ENCODE data around the gene SCN5A.

The SCN5A gene

DNA sequence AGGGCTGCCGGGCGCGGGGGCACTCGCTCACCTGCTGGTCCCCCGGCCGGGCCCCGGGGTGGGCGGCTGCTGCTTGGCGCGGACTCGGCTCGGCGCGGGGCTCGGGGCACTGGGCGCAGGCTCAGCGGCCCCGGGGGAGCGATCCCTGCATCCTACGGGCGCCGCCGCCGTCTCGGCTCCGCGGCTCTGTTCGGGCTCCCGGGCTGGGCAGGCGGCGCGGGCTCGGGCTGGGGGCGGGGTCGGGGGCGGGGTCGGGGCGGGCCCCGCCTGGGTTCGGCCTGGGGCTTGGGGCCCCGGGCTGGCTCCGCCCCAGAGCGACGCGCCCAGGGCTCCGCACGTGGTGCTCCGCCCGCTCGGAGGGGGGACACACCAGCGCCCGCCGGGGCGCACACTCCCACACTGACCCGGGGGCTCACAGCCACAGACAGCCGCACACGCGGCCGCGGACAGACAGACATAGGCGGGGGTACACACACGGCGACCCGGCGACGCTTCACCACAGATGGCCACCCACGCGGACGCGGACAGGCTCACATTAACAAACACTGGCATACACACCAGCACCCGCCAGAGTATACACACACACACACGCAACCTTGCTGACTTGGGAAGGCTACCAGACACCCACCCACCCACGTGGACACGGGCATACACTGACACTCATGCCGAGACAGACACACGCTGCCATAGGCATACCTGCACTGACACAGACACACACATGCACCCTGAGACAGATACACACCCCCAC lies at the start of gene SCN5A:
Gene SCN5A, minus strand, starts transcription at position 188 of the 748 bp plus-strand sequence. CDS start 16,380 bp downstream, outside the sequence.
- DNase-seq (ENCODE audit: low read depth, low spot score) = peak; percentile 28

DNA sequence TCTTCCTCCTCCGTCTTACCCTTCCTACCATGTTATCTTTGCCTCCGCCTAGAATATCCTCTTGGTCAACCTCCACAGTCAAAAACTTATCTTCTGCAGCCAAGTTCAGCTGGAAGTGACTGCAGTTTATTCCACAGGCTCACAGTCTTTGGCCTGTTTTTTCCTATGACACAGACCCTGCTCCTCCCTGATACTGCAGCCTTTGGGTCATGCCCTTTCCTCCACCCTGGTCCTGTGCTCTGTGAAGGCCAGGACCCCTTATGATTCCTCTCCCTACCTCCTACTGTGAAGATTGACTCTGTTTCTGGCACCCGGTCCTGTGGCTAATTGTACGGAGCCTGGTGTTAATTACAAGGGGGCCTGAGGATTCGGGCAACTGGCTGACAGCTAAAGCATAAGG lies 49.3 kb upstream of the SCN5A start:
- DNase-seq (ENCODE audit: low read depth, low spot score) = no peak

DNA sequence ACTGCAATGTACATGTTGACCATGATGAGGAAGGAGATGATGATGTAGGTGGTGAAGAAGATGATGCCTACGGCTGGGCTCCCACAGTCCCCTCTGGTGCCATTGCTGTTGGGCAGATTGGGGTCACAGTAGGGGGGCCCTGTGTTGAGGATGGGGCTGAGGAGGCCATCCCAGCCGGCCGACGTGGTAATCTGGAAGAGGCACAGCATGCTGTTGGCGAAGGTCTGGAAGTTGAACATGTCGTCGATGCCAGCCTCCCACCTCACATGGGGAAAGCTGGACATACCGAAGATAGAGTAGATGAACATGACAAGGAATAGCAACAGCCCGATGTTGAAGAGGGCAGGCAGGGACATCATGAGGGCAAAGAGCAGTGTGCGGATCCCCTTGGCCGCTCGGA lies 48.6 kb upstream of the SCN5A start:
- DNase-seq (ENCODE audit: low read depth, low spot score) = no peak

- no peak for DNase-seq (ENCODE audit: low read depth, low spot score)
Measured at GRCh38 chr3:38696034-38696433, 46.5 kb upstream of the SCN5A start.

DNA sequence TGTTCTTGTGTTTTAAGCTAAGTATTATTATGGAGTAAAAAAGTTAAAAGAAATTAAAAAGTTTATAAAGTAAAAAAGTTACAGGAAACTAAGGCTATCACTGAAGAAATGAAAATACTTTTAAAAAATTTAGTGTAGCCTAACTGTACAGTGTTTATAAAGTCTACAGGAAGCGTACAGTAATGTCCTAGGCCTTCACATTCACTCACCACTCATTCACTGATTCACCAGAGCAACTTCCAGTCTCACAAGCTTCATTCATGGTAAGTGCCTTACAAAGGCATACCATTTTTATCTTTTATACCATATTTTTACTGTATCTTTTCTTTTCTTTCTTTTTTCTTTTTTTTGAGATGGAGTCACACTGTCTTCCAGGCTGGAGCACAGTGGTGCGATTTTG lies 40.7 kb upstream of the SCN5A start:
- no peak for DNase-seq (ENCODE audit: low read depth, low spot score)

DNA sequence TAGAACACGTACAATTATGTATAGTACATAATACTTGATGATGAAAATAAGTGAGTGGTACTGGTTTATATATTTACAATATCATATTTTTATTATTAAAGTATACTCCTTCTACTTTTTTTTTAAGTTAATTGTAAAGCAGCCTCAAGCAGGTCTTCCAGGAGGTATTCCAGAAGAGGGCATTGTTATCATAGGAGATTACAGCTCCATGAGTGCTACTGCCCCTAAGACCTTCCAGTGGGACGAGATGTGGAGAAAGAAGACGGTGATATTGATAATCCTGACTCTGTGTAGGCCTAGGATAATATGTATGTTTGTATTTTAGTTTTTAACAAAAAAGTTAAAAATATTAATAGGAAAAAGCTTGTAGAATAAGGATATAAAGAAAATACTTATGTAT lies 40.3 kb upstream of the SCN5A start:
- no peak for DNase-seq (ENCODE audit: low read depth, low spot score)

- no peak for DNase-seq (ENCODE audit: low read depth, low spot score)
Measured at GRCh38 chr3:38689346-38689745, 39.9 kb upstream of the SCN5A start.

DNA sequence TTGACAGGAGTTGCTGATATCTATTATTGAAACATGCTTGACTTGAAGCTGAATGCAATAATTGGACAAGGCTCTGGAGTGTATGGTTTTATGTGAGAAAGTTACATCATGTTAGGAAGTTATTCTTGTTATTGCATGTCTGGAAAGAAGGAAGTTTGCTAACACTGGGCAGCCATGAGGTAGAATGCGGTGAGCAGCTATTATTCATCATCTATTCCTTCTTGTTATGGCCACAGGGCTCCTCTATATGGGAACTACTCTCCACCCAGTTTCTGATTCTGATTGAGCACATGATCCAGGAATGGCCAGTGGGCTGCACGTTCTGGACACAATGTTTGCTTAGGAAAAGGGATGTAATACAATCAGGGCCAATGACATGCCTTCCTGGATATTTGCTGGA lies 37.8 kb upstream of the SCN5A start:
- no peak for DNase-seq (ENCODE audit: low read depth, low spot score)

GRCh38 chr3:38684546-38684945 lies 35.1 kb upstream of the SCN5A start:
- DNase-seq (ENCODE audit: low read depth, low spot score) = no peak

- no peak for DNase-seq (ENCODE audit: low read depth, low spot score)
Measured at GRCh38 chr3:38669668-38670067, 20.2 kb upstream of the SCN5A start.

- DNase-seq (ENCODE audit: low read depth, low spot score) = peak; percentile 83
Measured at GRCh38 chr3:38662544-38662943, 13.1 kb upstream of the SCN5A start.

DNA sequence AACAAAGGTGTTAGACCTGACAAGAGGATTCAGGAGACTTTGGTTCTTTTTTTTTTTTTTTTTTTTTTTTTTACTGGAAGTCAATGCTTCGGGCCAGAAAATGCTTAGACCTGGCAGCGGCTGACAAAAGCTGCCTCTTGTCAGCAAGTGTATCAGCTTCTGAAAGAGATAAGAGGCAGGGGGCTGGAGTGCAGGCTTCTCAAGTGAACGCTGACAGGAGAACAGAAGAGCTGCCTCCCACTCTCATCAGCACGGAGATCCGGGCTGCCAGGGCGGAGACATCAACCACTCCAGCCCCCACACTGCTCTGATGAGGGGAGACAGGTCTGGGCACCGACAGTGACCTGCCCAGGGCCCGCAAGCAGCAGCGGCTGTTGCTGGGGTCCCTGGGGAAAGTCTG lies 9.4 kb upstream of the SCN5A start:
- peak; percentile 75 for DNase-seq (ENCODE audit: low read depth, low spot score)

DNA sequence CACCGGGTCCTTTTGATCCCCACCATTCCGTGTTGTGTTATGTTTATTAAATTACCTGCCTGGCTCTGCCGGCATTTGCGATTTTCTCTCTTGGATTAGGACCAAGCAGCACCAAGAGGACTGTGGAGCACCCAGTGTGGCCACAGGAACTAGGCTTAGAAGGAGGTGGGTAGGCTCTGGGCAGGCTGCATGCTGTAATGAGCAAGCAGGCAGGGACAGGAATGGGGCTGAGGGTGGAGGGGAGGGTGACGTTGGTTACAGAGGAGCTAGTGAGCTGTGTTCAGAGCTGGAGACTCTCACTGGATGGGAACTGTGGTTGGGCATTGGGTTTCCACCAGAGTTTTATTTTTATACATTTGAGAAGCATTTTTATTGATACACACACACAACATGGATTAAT lies 7.9 kb upstream of the SCN5A start:
- DNase-seq (ENCODE audit: low read depth, low spot score) = no peak

- peak; percentile 69 for DNase-seq (ENCODE audit: low read depth, low spot score)
Measured at GRCh38 chr3:38655708-38656300, 6.3 kb upstream of the SCN5A start.

- no peak for DNase-seq (ENCODE audit: low read depth, low spot score)
Measured at GRCh38 chr3:38653685-38654537, 4.4 kb upstream of the SCN5A start.

DNA sequence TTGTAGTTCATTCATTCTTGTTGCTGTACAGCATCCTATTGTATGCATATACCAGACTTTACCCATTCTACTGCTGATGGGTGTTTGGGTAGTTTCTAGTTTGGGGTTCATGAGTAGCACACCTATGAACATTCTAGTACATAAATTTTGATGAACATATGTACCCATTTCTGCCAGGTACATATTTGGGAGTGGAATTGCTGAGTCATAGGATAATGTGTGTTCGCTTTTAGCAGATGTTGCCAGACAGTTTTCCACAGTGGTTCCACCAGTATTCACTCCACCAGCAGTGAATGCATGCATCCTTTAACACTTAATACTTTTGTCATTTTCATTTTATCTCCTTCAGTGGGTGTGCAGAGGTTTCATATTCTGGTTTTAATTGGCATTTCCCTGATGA lies 3.4 kb upstream of the SCN5A start:
- no peak for DNase-seq (ENCODE audit: low read depth, low spot score)

GRCh38 chr3:38651153-38651789 lies 1.8 kb upstream of the SCN5A start:
- DNase-seq (ENCODE audit: low read depth, low spot score) = peak; percentile 92

- DNase-seq (ENCODE audit: low read depth, low spot score) = no peak
Measured at GRCh38 chr3:38650248-38650951, 913 bp upstream of the SCN5A start.

DNA sequence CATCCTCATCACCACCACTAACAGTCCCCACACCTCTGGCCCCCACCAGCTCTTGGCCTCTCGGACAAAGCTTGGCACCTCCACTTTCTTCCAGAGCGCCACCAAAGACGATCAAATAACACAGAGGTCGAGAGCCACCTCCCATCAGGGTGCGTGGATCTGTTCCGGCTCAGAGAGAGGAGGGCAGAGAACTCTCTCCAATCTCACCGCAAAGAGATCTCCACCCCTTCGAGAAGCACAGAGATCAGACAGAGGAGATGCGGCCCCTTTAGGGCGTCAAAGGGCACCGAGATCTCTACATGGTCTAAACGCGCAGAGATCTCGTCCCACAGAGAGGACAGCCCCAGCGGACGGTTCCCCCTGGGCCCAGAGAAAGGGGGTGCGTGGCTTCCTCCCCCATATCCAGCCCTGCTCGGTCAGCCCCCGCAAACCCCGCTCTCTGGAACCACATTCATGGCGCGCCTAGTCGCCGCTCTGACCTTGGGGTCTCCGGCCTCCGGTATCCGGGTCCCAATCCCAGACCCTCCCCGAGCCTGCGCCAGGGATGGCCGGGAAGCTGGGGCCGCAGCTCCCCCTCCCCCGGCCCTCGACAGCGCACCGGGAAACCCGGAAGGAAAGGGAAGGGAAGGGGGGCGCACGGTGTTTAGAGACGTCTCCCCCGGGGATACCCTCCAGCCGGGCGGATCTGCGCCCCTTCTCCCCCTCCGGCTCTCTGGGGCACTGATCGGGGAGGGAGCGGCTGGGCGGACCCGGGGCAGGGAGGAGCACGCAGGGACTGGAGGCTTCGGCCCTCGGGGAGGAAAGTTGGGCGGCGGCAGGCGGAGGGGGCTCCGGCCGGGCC lies 608 bp downstream of the SCN5A start:
- no peak for DNase-seq (ENCODE audit: low read depth, low spot score)

DNA sequence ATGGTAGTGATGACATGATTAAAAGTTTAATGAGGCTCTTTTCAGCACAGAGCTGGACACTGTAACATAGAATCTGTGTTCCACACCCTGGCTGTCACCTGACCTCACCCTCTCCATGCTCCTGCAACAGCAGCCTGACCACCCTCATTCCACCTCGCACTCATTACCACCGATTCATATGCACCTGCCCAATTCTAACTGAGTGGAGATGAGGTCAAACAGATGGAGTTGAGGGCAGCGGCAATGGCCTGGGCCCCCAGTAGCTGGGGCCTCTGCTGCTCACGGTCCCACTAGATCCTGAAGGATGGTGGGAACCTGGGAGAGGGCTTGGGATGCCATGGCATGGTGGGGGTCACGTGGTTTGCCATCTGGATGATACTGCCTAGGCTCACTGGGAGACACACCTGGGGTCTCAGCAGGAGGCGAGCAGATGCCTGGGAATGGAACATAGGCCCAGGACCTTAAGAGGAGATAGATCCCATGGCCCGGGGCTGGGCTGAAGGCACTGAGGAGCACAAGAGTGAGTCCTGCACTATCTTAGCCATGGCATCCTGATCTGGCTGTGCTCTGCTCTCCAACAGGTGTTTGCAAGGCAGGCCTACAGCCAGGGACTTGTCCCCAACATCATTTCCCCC lies 1.3 kb downstream of the SCN5A start:
- no peak for DNase-seq (ENCODE audit: low read depth, low spot score)

Data from ELF-1 (cell line).